ENCODE measurements around the gene HLF. TPM values are rescaled to one million over a fixed set of nuclear protein-coding genes. Genes with fewer than 3 reads are reported as not detected.

HLF gene
- total and polyA plus RNA-seq, 2 of the 4 experiments (the other 2 are of a cell fraction): 0.18 TPM; not detected in 1

- H3K4me2 ChIP-seq (ENCODE audit: low read depth, low read length): no peak overlapping the region
- intact Hi-C loops (cut with micrococcal nuclease) (no loop called here), dilution Hi-C loops (cut with HindIII; ENCODE audit: low sequenced_read_pairs, unreplicated experiment) (no loop called here), in situ Hi-C loops (cut with MboI; ENCODE audit: low sequenced_read_pairs) (no loop called here)
- H3K9ac ChIP-seq (ENCODE audit: low read depth, low read length): no peak overlapping the region
- no peak overlapping the region for H2BK120ac ChIP-seq (ENCODE audit: low read depth, low read length)
- no CpG with 5 or more reads among the region's 3 CpGs for WGBS, 2 experiments (ENCODE audit: extremely low coverage in 2 of 2, insufficient read length in 1 of 2)
- no peak overlapping the region for H2AFZ ChIP-seq (replicated peaks; ENCODE audit: low read length, poor library complexity)
- no peak for TF ChIP-seq CEBPB (IDR thresholded peaks at IDR 0.05; ENCODE audit: low read depth, low read length)
- no peak for TF ChIP-seq NFE2L2 (IDR thresholded peaks at IDR 0.05; ENCODE audit: low read depth, low read length)
- no peak for TF ChIP-seq SMC3 (IDR thresholded peaks at IDR 0.05; ENCODE audit: low read depth, low read length)
- no peak for TF ChIP-seq RCOR1 (IDR thresholded peaks at IDR 0.05; ENCODE audit: insufficient replicate concordance, low read length)
- no peak for TF ChIP-seq MXI1 (IDR thresholded peaks at IDR 0.05; ENCODE audit: borderline replicate concordance, low read depth, low read length)
- no peak for TF ChIP-seq BHLHE40 (IDR thresholded peaks at IDR 0.05; ENCODE audit: low read depth, low read length)
- H3K9me3 ChIP-seq (ENCODE audit: control insufficient read depth, insufficient read depth, low read length): no peaks in the 10 kb centered on the region
- ChIA-PET POLR2A (ENCODE audit: unreplicated experiment) (no interaction called here), CTCF (interaction anchor here (0.6 kb wide), 1 partner anchor 67 kb away, joined by 3 read pairs; no protein-coding TSS in a partner anchor)
- no peak overlapping the region for H2BK5ac ChIP-seq (ENCODE audit: low read depth, low read length, poor library complexity, severe bottlenecking)
- H3K79me1 ChIP-seq (ENCODE audit: low read depth in 1 of 2, low read length in 2 of 2): no peaks in the 10 kb centered on the region
- H2AK9ac ChIP-seq (replicated peaks; ENCODE audit: low read depth, low read length, poor library complexity): no peak overlapping the region
- H3K36me3 ChIP-seq (ENCODE audit: control insufficient read depth, insufficient read depth, low read length): no peaks in the 10 kb centered on the region
- H4K8ac ChIP-seq (ENCODE audit: low read depth in 2 of 2, low read length in 2 of 2): no peak overlapping the region
- no peak overlapping the region for H3K4ac ChIP-seq (ENCODE audit: low read depth, low read length)
- H3K23ac ChIP-seq (ENCODE audit: low read depth, low read length): no peak overlapping the region
- no peak overlapping the region for H2BK15ac ChIP-seq (ENCODE audit: low read depth, low read length)
- no peak overlapping the region for H4K91ac ChIP-seq (ENCODE audit: insufficient read depth, low read depth, low read length)
- no peak for DNase-seq
- H2BK20ac ChIP-seq (ENCODE audit: low read depth, low read length): no peak overlapping the region
- H4K20me1 ChIP-seq (ENCODE audit: insufficient read depth, low read length): no peaks in the 10 kb centered on the region
- H3K4me1 ChIP-seq (ENCODE audit: control insufficient read depth, insufficient read depth, low read length): 0 out of 2 replicates have a peak, but pooled peaks cover 3% of the 10 kb centered on the region
- no peak overlapping the region for H3K27ac ChIP-seq (ENCODE audit: insufficient read depth, low read length)
- H3K56ac ChIP-seq (ENCODE audit: extremely low read depth, insufficient read depth, low read length): no peak overlapping the region
- H2AK5ac ChIP-seq (ENCODE audit: low read depth, low read length): no peak overlapping the region
- H3K18ac ChIP-seq (ENCODE audit: low read depth, low read length): no peak overlapping the region
- BruUV-seq (replicated peaks): no TSS peak
- H3K27me3 ChIP-seq (ENCODE audit: control insufficient read depth, insufficient read depth, low read length): peaks cover 53% of the 10 kb centered on the region
- no peak overlapping the region for H3K4me3 ChIP-seq (ENCODE audit: insufficient read depth, low read depth, low read length)
- no peak overlapping the region for H4K5ac ChIP-seq (ENCODE audit: low read depth, low read length)
- no peak overlapping the region for H3K14ac ChIP-seq (replicated peaks; ENCODE audit: low read depth, low read length)
- ATAC-seq (ENCODE audit: low read depth): no peak
- no peaks in the 10 kb centered on the region for H3K9me1 ChIP-seq (ENCODE audit: insufficient read depth, low read length)
These were observed 2.4 kb downstream of the HLF start for GRCh38 chr17:55266958-55267688.

Data from IMR-90 (cell line).